ENCODE data around the gene ZNF358.

GRCh38 chr19:7522072-7522922 lies 6.4 kb downstream of the ZNF358 start, which contains the start of gene MCOLN1:
- TF ChIP-seq RELA (CRISPR knock-in tag; IDR thresholded peaks at IDR 0.05), result 0 out of 2 replicates have a peak, but pooled peaks have one; percentile 44
- TF ChIP-seq ELF4 (CRISPR knock-in tag; IDR thresholded peaks at IDR 0.05; ENCODE audit: borderline replicate concordance), result no peak
- peak; percentile 70; the same call in 1 of the 2 replicates for TF ChIP-seq TAF1 (CRISPR knock-in tag; IDR thresholded peaks at IDR 0.05)
- no peak for TF ChIP-seq GPBP1L1 (CRISPR knock-in tag; IDR thresholded peaks at IDR 0.05)

All from HepG2 (cell line).